Stimulated activated CD8-positive, alpha-beta memory T cell treated with anti-CD3 and anti-CD28 coated beads, Interleukin-12 subunit alpha, Interleukin-12 subunit beta, amount 100 ng/mL, for 1 hour (primary cell): ENCODE results near the gene ENPP3.

Source experiments
- DNase-seq: peaks from one replicate; pipeline ENCODE4 v3.0.0-alpha.2; 2020; ENCODE audit warnings: low read depth

Gene ENPP3

GRCh38 chr6:131636880-131637792 lies at the start of gene ENPP3:
TSS of gene ENPP3 (plus strand) at chr6:131637302. CDS start at chr6:131637385, 83 bp downstream.
- DNase-seq: no peak

- no peak for DNase-seq
Measured at GRCh38 chr6:131587909-131588308, 49.2 kb upstream of the ENPP3 start.

GRCh38 chr6:131588643-131589042 lies 48.5 kb upstream of the ENPP3 start:
- no peak for DNase-seq

- DNase-seq: no peak
Measured at GRCh38 chr6:131592935-131593334, 44.2 kb upstream of the ENPP3 start.

- DNase-seq: no peak
Measured at GRCh38 chr6:131594074-131594473, 43.0 kb upstream of the ENPP3 start.

GRCh38 chr6:131597446-131597845 lies 39.7 kb upstream of the ENPP3 start:
- DNase-seq: no peak

- no peak for DNase-seq
Measured at GRCh38 chr6:131600716-131601115, 36.4 kb upstream of the ENPP3 start.

- no peak for DNase-seq
Measured at GRCh38 chr6:131602781-131603312, 34.3 kb upstream of the ENPP3 start.

- no peak for DNase-seq
Measured at GRCh38 chr6:131613296-131613925, 23.7 kb upstream of the ENPP3 start.

- DNase-seq: no peak
Measured at GRCh38 chr6:131615275-131615674, 21.8 kb upstream of the ENPP3 start.

- peak; percentile 93 for DNase-seq
Measured at GRCh38 chr6:131627724-131628682, 9.1 kb upstream of the ENPP3 start, which contains the start of gene MED23. TSS of gene MED23 (minus strand) at chr6:131628242. CDS start at chr6:131628049, 193 bp downstream.

GRCh38 chr6:131628726-131629125 lies 8.4 kb upstream of the ENPP3 start:
- DNase-seq: no peak

- DNase-seq: no peak
Measured at GRCh38 chr6:131629651-131630050, 7.5 kb upstream of the ENPP3 start.

- no peak for DNase-seq
Measured at GRCh38 chr6:131631625-131632289, 5.3 kb upstream of the ENPP3 start.

- no peak for DNase-seq
Measured at GRCh38 chr6:131635384-131636340, 1.4 kb upstream of the ENPP3 start.

- DNase-seq: no peak
Measured at GRCh38 chr6:131638013-131638412, 911 bp downstream of the ENPP3 start.

GRCh38 chr6:131640100-131640499 lies 3.0 kb downstream of the ENPP3 start:
- no peak for DNase-seq

GRCh38 chr6:131640576-131640975 lies 3.5 kb downstream of the ENPP3 start:
- no peak for DNase-seq

GRCh38 chr6:131641554-131641953 lies 4.5 kb downstream of the ENPP3 start:
- DNase-seq: no peak

- DNase-seq: no peak
Measured at GRCh38 chr6:131642565-131642964, 5.5 kb downstream of the ENPP3 start.
